ENCODE data around the gene LPCAT3.

Gene LPCAT3

DNA sequence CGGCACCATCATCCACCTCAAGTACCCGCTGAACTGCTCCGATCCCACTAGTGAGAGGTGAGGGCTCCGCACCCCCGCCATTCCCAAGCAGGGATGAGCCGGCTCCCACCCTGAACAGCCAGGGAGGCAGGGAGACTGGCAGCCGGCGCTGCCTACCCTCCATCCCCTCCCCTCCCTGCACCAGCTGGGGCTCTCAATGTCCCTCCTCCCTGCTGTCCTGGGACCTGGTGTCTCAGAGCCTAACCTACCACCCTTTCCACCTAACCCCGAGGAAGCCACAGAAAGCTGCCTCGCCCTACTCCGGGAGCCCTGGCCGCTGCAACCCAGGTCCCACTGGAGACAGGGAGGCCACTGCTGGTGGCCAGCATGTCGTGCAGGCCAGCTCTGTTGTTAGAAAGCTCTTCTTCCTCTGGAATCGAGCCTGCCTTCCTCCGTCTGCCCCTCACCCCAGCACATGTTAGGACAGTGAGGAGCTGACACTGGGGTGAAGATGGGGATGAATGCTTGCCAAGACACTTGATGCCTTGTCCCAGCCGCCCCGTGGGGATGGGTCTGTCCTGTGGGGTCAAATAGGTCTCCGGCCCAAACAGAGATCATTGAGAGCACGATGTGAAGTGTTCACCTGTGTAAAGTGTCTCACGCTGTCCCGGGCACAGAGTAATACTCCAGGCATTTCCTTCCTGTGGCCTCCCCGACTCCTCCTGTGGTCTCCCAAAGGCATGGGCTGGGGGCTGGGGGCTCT lies 66.0 kb downstream of the LPCAT3 start:
- DNase-seq (ENCODE audit: low spot score): no peak

DNA sequence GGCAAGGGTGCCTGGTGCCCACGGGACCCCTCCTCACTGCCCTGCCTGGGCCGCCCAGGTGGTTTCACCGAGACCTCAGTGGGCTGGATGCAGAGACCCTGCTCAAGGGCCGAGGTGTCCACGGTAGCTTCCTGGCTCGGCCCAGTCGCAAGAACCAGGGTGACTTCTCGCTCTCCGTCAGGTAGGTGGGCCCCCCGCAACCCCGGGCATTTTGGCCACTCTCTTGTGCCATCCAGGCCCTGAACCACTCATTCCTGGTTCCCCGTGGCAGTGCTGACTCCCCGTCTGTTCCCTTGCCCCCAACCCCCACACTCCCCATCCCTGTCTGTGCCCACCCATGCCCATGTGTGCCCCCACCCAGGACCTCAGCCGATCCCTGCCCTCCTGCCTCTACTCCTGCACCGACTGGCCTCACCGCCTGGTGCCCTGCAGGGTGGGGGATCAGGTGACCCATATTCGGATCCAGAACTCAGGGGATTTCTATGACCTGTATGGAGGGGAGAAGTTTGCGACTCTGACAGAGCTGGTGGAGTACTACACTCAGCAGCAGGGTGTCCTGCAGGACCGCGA lies 66.6 kb downstream of the LPCAT3 start:
- no peak for DNase-seq (ENCODE audit: low spot score)

DNA sequence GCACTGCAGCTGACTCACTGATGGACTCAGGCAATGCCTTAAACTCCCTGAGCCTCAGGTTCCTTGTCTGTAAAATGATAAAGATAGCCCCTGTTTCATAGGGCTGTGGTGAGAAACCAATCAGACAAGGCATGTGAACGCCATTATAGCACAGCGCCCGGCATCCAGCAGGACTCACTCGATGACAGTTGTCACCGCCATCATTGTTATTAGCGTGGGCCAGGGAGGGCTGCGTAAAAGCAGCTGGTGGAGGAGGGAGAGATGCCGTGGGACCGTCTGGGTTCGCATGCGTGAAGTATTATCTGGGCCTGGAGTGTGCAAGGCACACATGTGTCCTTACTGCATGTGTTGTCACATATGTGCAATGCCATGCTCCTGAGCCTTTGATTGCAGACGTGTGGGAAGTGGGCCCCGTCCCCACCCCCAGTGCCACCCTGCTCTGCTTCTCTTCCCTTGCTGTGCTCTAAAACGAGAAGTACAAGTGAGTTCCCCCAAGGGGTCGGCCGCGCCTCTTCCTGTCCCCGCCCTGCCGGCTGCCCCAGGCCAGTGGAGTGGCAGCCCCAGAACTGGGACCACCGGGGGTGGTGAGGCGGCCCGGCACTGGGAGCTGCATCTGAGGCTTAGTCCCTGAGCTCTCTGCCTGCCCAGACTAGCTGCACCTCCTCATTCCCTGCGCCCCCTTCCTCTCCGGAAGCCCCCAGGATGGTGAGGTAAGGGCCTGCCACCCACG lies 67.3 kb downstream of the LPCAT3 start, which contains the start of gene PTPN6:
TSS of gene PTPN6 (plus strand) at position 546 of the 730 bp plus-strand sequence. CDS start at position 703, 157 bp downstream.
- no peak for DNase-seq (ENCODE audit: low spot score)

DNA sequence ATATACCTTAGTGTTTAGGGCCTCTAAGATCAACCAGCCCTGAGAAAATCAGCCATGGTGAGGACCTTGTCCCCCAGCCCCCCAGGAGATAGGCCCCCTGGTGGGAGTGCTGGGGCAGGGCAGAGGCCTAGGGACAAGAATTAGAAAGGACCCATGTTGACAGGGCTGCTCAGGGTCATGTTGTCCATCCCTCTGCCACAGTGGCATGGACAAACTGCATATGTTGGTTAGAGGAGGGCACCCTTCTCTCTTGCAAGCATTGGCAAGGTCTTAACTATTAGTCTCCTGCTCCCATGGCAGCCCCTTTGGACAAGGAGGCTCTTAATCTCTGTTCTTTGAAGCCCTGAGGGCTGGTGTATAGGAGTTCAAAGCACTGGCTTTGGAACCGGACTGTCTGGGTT lies 67.9 kb downstream of the LPCAT3 start:
- DNase-seq (ENCODE audit: low spot score): no peak

DNA sequence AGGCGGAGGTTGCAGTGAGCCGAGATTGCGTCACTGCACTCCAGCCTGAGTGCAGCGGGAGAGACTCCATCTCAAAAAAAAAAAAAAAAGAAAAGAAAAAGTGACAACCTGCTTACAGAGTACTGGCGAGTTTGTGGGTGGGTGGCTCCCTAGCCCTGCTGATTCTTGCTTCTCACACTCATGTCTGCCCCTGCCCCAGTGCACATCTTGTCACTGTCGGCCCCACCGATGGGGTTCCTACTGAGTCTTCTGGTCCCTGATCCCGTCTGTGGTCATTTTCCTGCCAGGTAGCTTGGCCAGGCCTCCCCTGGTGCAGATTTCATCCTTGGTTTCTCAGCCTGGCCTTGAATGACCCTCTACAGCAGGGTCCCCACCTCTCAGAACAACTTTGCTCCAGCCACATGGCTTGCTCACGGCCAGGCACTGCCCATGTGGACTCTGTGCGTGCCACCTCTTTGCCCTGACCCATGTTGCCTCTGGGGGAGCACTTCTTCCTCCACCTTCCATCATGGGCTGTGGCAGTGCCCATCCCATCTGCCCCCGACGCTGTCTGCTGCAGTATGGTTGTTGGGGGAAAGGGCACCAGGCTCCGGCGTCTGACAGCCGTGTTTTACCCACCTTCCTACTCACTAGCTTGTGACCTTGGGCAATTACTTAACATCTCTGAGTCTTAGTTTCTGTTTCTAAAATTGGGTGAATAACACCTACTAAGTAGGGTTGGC lies 69.2 kb downstream of the LPCAT3 start:
- no peak for DNase-seq (ENCODE audit: low spot score)

DNA sequence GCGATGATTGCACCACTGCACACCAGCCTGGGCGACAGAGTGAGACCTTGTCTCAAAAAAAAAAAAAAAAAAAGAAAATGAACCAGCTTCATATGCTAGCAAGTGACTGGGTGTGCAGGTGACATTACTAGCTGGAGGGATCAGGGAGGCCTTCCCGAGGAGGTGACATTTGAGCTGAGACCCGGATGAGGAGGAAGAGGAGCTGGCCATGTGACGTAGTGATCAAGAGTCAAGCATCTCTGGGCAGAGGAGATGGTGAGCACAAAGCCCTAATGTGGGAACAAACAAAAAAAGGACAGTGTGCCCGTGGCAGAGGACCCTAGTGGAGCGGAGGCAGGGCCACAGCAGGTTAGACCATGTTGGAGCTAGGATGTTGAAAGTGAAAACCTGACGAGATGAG lies 70.7 kb downstream of the LPCAT3 start:
- no peak for DNase-seq (ENCODE audit: low spot score)

DNA sequence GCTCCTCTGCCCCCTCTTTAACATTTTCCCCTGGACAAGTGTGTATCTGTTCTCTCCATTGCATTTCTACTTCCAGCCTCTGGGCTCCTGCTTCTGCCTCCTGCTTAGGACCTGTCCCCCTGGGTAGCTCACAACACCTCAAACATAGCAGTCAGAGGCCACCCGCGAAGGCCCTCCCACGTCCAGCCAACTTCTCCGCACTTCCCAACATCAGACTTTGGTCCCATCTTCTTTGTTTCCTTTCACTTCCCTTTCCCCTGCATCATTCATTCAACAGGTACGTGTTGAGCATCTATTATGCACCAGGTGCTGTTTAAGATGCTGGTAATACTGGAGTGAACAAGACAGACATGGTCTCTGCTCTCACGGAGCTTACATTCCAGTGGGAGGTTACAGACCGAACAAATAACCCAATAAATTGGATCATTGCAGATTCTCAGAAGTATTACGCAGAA lies 71.3 kb downstream of the LPCAT3 start:
- DNase-seq (ENCODE audit: low spot score): no peak

DNA sequence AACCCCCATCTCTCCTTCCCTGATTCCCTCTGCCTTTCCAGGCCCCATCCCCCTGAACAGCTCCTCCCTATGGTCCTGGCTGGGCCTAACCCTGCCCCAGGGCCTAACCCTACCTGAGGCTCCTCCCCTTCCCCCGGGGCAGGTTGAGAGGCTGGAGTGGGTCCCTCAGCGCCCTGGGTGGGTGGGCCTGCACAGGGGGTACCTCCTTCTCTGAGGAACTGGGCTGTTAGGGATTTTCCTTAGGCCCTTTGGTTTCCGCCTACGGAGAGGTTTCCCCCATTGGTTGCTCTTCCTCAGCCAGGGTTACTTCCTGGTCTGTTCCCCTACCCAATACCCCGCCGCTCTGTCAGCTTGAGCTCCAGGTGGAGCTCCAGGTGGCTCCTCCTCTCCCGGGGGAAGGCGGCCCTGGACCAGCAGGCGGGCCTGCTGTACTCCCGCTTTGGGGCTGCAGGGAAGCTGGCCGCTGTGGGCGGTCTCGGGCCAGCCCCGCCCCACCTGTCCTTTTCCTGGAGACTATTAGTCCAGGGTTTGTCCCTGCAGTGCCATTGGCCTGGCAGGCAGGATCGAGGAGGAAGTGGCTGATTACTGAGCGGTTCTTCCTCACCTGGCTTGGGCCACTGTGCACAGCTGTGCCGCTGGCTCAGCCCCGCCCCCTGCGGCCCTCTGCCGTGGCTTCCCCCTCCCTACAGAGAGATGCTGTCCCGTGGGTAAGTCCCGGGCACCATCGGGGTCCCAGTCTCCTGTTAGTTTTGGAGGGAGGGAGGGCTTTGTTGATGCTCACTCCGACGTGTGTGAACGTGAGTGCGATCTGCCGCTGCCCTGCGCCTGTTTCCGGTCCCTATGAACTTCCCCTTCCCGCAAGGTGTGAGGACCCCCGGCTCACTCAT lies 72.0 kb downstream of the LPCAT3 start:
- DNase-seq (ENCODE audit: low spot score): peak; percentile 99

DNA sequence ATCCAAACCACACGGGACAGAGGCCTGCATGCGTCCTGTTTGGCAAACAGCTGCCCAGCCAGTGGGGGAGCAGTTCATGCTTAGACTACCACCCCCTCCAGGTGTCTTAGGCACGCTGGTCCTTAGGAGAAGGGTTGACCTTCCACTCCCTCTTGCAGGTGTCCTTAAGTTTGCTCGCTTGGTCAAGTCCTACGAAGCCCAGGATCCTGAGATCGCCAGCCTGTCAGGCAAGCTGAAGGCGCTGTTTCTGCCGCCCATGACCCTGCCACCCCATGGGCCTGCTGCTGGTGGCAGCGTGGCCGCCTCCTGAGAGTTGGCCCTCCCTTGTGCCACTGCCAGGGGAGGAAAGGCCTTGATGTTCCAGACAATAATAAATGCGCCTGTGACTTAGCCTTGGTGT lies 72.7 kb downstream of the LPCAT3 start:
- DNase-seq (ENCODE audit: low spot score): no peak

DNA sequence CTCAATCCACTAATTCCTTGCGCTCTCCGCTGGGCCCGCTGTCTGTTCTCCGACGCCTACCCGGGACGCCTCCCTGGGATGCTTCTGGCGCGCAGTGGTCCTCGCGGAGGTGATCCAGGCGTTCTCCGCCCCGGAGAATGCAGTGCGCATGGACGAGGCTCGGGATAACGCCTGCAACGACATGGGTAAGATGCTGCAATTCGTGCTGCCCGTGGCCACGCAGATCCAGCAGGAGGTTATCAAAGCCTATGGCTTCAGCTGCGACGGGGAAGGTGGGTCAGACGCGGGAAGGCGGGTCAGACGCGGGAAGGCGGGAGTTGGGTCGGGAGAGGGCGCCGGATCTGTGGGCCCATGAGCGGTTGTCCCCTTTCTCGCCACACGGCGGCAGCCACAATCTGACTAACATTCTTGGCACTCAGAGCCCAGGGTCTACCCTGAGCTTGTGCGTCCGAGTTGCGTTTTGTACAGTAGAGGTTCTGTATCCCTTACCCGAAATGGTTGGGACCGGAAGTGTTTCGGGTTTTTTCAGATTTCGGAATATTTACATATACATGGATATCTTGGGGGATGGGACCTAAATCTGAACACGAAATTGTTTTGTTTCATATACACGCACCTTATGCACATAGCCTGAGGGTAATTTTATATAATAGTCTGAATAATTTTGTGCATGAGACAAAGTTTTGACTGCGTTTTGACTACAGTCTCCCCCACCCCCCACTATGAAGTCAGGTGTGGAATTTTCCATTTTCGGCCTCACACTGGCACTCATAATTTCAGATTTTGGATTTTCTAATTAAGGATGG lies 73.7 kb downstream of the LPCAT3 start:
- DNase-seq (ENCODE audit: low spot score): peak; percentile 97

DNA sequence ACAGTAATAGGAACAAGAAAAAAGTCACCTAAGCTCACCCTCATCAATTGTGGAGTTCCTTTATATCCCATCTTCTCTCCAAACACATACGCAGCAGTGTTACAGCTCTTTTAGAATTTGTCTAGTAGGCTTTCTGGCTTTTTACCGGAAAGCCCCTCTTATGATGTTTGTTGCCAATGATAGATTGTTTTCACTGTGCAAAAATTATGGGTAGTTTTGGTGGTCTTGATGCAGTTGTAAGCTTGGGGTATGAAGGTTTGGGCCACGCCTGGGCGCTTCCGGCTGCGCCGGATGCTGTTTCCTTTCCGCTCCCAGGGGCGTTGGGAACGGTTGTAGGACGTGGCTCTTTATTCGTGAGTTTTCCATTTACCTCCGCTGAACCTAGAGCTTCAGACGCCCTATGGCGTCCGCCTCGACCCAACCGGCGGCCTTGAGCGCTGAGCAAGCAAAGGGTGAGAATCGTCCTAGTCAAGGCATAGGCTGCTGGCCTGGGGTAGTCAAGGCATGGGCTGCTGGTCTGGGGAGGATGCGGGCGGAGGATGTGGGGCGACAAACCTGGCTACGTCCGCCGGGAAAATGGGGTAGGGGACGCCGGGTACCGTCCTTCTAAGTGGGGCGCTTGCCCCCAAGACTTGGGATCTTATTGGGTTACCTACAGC lies 74.4 kb downstream of the LPCAT3 start, which contains the start of the genes C12orf57 and RNU7-1:
TSS of gene C12orf57 (plus strand) at position 301 of the 659 bp plus-strand sequence. CDS start at position 401, 100 bp downstream.
TSS of gene RNU7-1 (plus strand) at position 95 of the 659 bp plus-strand sequence.
- DNase-seq (ENCODE audit: low spot score): peak; percentile 99

DNA sequence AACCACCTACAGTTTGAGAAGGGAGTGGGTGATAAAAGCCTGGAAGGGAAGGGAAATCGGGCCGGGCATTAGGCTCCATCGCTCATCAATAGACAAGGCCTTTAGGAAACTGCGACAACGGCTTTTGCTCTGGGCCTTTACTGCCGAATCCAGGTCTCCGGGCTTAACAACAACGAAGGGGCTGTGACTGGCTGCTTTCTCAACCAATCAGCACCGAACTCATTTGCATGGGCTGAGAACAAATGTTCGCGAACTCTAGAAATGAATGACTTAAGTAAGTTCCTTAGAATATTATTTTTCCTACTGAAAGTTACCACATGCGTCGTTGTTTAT lies 74.9 kb downstream of the LPCAT3 start:
- peak; percentile 97 for DNase-seq (ENCODE audit: low spot score)

DNA sequence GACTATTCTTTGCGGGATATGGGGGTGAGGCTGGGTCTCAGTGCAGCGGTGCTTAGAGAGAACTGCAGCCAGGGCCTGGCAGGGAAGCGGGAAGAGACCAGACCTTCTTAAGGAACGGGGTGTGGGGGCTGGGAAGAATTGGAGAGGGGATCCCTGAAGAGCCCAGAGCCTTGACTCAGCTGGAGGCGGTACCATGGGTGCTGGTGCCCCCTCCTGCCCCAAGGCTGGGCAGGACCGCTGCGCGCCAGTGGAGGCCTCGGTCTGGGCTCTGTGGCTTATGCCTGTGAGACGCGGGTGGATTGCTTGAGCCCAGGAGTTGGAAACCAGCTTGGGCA lies 76.0 kb downstream of the LPCAT3 start:
- DNase-seq (ENCODE audit: low spot score): no peak

DNA sequence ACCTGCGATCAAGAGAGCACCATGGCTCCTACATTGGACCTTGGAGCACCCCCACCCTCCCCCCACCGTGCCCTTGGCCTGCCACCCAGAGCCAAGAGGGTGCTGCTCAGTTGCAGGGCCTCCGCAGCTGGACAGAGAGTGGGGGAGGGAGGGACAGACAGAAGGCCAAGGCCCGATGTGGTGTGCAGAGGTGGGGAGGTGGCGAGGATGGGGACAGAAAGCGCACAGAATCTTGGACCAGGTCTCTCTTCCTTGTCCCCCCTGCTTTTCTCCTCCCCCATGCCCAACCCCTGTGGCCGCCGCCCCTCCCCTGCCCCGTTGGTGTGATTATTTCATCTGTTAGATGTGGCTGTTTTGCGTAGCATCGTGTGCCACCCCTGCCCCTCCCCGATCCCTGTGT lies 76.5 kb downstream of the LPCAT3 start:
- no peak for DNase-seq (ENCODE audit: low spot score)

DNA sequence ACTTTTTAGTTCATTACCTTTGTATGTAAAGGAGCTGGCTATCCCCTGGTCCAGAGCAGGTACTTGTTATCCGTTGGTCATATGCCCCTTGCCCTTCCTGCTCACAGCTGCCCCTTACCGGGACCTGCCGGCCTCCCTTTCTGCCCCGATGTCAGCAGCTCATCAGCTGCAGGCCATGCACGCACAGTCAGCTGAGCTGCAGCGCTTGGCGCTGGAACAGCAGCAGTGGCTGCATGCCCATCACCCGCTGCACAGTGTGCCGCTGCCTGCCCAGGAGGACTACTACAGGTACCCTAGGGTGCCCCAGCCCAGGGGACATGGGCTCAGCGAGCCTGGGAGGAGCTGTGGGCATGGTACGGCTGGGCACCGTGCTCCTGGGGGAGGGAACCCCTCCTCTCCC lies 77.0 kb downstream of the LPCAT3 start:
- no peak for DNase-seq (ENCODE audit: low spot score)

DNA sequence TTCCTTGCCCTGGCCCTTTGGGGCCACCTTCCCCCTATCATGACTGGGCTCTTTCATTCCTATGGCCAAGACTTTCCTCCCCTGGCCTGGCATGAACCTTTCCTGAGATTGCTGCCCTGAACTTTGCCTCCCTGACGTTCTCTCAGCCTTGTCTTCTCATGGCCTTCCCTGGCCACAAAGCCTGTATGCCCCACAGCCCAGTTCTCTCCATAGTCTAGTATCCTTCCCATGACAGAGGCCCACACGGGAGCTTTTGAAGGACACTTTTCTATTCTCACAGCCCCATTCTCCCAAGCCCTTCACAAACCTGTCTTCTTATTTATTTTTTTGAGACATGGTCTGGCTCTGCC lies 79.1 kb downstream of the LPCAT3 start:
- DNase-seq (ENCODE audit: low spot score): no peak

DNA sequence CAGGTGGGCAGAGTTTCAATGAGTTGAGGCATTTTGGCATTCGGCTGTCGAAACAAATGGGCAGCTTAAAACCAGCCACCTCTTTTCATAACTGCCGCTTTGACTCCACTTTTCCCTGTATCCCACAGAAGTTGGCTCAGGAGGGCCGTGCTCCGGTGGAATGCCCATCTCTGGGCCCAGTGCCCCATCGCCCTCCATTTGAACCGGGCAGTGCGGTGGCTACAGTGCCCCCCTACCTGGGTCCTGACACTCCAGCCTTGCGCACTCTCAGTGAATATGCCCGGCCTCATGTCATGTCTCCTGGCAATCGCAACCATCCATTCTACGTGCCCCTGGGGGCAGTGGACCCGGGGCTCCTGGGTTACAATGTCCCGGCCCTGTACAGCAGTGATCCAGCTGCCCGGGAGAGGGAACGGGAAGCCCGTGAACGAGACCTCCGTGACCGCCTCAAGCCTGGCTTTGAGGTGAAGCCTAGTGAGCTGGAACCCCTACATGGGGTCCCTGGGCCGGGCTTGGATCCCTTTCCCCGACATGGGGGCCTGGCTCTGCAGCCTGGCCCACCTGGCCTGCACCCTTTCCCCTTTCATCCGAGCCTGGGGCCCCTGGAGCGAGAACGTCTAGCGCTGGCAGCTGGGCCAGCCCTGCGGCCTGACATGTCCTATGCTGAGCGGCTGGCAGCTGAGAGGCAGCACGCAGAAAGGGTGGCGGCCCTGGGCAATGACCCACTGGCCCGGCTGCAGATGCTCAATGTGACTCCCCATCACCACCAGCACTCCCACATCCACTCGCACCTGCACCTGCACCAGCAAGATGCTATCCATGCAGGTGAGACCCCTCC lies 79.7 kb downstream of the LPCAT3 start:
- DNase-seq (ENCODE audit: low spot score): no peak

DNA sequence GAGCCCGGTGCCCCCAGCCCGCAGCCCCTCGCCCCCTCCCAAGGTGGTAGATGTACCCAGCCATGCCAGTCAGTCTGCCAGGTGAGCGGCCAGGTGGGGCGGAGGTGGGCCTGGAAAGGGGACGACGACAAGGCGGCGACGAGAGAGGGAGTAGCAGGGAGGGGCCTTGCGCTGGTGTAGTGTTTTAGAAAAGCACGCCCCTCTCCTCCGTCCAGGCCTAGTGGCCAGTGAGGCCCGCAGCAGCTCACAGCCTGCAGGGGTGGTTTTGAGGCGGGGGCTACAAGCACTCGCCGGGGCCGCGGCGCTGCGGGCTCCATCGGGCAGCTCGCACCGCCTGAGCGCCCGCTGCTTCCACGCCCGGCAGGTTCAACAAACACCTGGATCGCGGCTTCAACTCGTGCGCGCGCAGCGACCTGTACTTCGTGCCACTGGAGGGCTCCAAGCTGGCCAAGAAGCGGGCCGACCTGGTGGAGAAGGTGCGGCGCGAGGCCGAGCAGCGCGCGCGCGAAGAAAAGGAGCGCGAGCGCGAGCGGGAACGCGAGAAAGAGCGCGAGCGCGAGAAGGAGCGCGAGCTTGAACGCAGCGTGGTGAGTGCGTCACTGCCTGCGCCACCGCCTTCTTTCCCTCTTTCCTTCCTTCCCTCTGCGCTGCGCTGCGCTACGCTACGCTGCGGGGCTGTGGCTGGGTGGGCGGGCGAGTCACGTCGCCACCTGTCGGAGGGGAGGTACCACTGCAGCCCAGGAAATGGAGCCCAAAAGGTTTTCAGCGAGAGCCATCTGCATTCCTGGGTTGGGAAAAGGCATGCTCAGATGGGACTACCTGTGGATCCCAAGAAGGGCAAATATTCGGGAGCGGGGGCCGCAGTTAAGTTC lies 80.6 kb downstream of the LPCAT3 start:
- DNase-seq (ENCODE audit: low spot score): peak; percentile 98
